ENCODE data around the gene BSG. TPM values are rescaled to one million over a fixed set of nuclear protein-coding genes. Genes with fewer than 3 reads are reported as not detected.

The BSG gene
- total and polyA plus RNA-seq, 11 donors, result 727 to 2,989 (median 1,462) TPM

- ATAC-seq (no peak), DNase-seq (no peak)
- H3K27ac ChIP-seq, result no peak overlapping the region
- no peaks in the 10 kb centered on the region for H3K9me3 ChIP-seq
- WGBS, 4 donors, result 70 to 81% (median 77%) methylated on average over 20 to 54 of the region's 54 CpGs
- peaks cover 0 to 3% (median 0%) of the 10 kb centered on the region in 9 donors for H3K27me3 ChIP-seq
- peaks cover 0 to 22% (median 11%) of the 10 kb centered on the region in 9 donors for H3K36me3 ChIP-seq
- no peak overlapping the region for H3K4me3 ChIP-seq
- H3K4me1 ChIP-seq, result peaks cover 0 to 27% (median 13%) of the 10 kb centered on the region in 12 donors
- no peak for TF ChIP-seq POLR2A (IDR thresholded peaks at IDR 0.05)
- TF ChIP-seq CTCF (IDR thresholded peaks at IDR 0.05), result no peak
- intact Hi-C loops (cut with DNase I), result no loop called here
Observed at GRCh38 chr19:613732-614567, 41.6 kb downstream of the BSG start.

GRCh38 chr19:615619-616018, 43.2 kb downstream of the BSG start:
- no peaks in the 10 kb centered on the region for H3K9me3 ChIP-seq
- H3K27ac ChIP-seq, result no peak overlapping the region
- peaks cover 0 to 39% (median 25%) of the 10 kb centered on the region in 9 donors for H3K36me3 ChIP-seq
- peaks cover 0 to 3% (median 0%) of the 10 kb centered on the region in 9 donors for H3K27me3 ChIP-seq
- peaks cover 0 to 12% (median 6%) of the 10 kb centered on the region in 12 donors for H3K4me1 ChIP-seq
- ATAC-seq (no peak), DNase-seq (no peak)
- 28 to 65% (median 37%) methylated on average over 13 to 33 of the region's 33 CpGs for WGBS, 4 donors
- intact Hi-C loops (cut with DNase I), result no loop called here
- H3K4me3 ChIP-seq, result no peak overlapping the region
- TF ChIP-seq CTCF (IDR thresholded peaks at IDR 0.05) (peak in 3 of 12 donors; percentile 6 to 19 (median 17)), POLR2A (IDR thresholded peaks at IDR 0.05) (no peak)

- H3K4me1 ChIP-seq, result peaks cover 0 to 6% (median under 1%) of the 10 kb centered on the region in 12 donors
Observed at GRCh38 chr19:616062-616700, 43.8 kb downstream of the BSG start.

More at GRCh38 chr19:616062-616700, 43.8 kb downstream of the BSG start:
- no peak for ATAC-seq
- Histone ChIP-seq H3K27me3 (peaks cover 0 to 3% (median 0%) of the 10 kb centered on the region in 9 donors), H3K9me3 (no peaks in the 10 kb centered on the region), H3K36me3 (peaks cover 0 to 44% (median 28%) of the 10 kb centered on the region in 9 donors), H3K4me3 (peak overlapping the region in 1 of 12 donors; percentile 7), H3K27ac (no peak overlapping the region)
- TF ChIP-seq POLR2A (IDR thresholded peaks at IDR 0.05) (no peak), CTCF (IDR thresholded peaks at IDR 0.05) (no peak)
- WGBS, 4 donors, result 19 to 30% (median 20%) methylated on average over 56 to 93 of the region's 97 CpGs; no CpG with 5 or more reads in 1 of the 4 donors
- intact Hi-C loops (cut with DNase I), result no loop called here
- DNase-seq, result no peak

All from heart left ventricle (tissue), 16 donors.